Caco-2 (cell line): Measurements from ENCODE around the gene GRN. TPM values are rescaled to one million over a fixed set of nuclear protein-coding genes. Genes with fewer than 3 reads are reported as not detected.

Experiments
- BruUV-seq: library from RNA; stranded (reverse); fragments of 400-500 nt; replicated peaks from 2 replicates; lab custom pipeline; 2021; lab: Mats Ljungman, UMichigan
- CTCF ChIA-PET: fragments of 300-600 bp; sonication (Branson Sonifier 250); formaldehyde crosslinking; loops from one replicate; lab custom pipeline; 2022; ENCODE audit warnings: antibody characterized with exemption; lab: Charles Lee
- POLR2A ChIA-PET: fragments of 300-600 bp; sonication (Branson Sonifier 250); formaldehyde crosslinking; loops from one replicate; lab custom pipeline; 2022; ENCODE audit warnings: antibody characterized with exemption; lab: Charles Lee
- DNase-seq, 2 experiments: peaks; one replicate each; pipeline versions ENCODE4 v3.0.0 to v3.0.0-alpha.2; 2020 to 2022
- H3K27me3 ChIP-seq: replicated peaks from 2 replicates; pipeline ENCODE4 v1.6.0; 2011; ENCODE audit warnings: low read length; ENCODE audit not compliant: control insufficient read depth, insufficient read depth
- H3K36me3 ChIP-seq: 2 replicates; pipeline ENCODE4 v1.5.1; 2011; ENCODE audit warnings: low read length; ENCODE audit not compliant: control insufficient read depth, insufficient read depth
- H3K4me1 ChIP-seq: fragments of 250-450 bp; sonication (Bioruptor Pico); 2 replicates; pipeline ENCODE4 v1.5.1; 2020; ENCODE audit warnings: mild to moderate bottlenecking
- H3K4me3 ChIP-seq: 2 replicates; pipeline ENCODE4 v1.5.1; 2011; ENCODE audit warnings: low read depth, mild to moderate bottlenecking, control low read depth, low read length
- H3K9me3 ChIP-seq: fragments of 250-450 bp; sonication (Bioruptor Pico); 2 replicates; pipeline ENCODE4 v1.5.1; 2020; ENCODE audit warnings: mild to moderate bottlenecking, moderate library complexity
- H3K27ac Mint-ChIP-seq: one replicate; pipeline ENCODE4 v1.8.0; 2022; ENCODE audit warnings: mixed read lengths; ENCODE audit not compliant: unreplicated experiment
- H3K27me3 Mint-ChIP-seq: one replicate; pipeline ENCODE4 v1.8.0; 2022; ENCODE audit warnings: mixed read lengths; ENCODE audit not compliant: insufficient read depth, unreplicated experiment
- H3K36me3 Mint-ChIP-seq: one replicate; pipeline ENCODE4 v1.8.0; 2022; ENCODE audit warnings: mild to moderate bottlenecking, mixed read lengths; ENCODE audit not compliant: insufficient read depth, unreplicated experiment
- H3K4me1 Mint-ChIP-seq: one replicate; pipeline ENCODE4 v1.8.0; 2022; ENCODE audit warnings: low read depth, mixed read lengths; ENCODE audit not compliant: unreplicated experiment
- H3K4me3 Mint-ChIP-seq: one replicate; pipeline ENCODE4 v1.8.0; 2022; ENCODE audit warnings: mild to moderate bottlenecking, moderate library complexity, mixed read lengths; ENCODE audit not compliant: unreplicated experiment
- H3K9me3 Mint-ChIP-seq: one replicate; pipeline ENCODE4 v1.8.0; 2022; ENCODE audit warnings: mixed read lengths; ENCODE audit not compliant: unreplicated experiment
- CTCF ChIP-seq, 2 experiments: fragments of 200-600 bp in 1 of 2; IDR thresholded peaks; 1 replicate in 1 of 2; 2 replicates in 1 of 2; pipeline versions ENCODE4 v1.5.1 to v1.8.0; 2011 to 2022; ENCODE audit warnings: antibody characterized with exemption in 1 of 2, control low read depth in 1 of 2, inconsistent platforms in 1 of 2, low read depth in 1 of 2, low read length in 1 of 2, mild to moderate bottlenecking in 1 of 2, moderate library complexity in 1 of 2; ENCODE audit not compliant: insufficient read depth in 1 of 2, severe bottlenecking in 1 of 2, unreplicated experiment in 1 of 2
- intact Hi-C: fragments of 100-400 bp; cut with micrococcal nuclease; formaldehyde crosslinking; loops from one replicate; pipeline ENCODE4 v1.10.0; 2022; ENCODE audit not compliant: unreplicated experiment
- total RNA-seq: library from RNA; stranded (reverse); gene quantifications from 2 replicates; pipeline ENCODE4 v1.2.3, GENCODE V29; 2022

Gene GRN
- total RNA-seq, 1 experiment from 2014 or later: 167 TPM

- H3K4me3 Mint-ChIP-seq: peak overlapping the region; percentile 50
- H3K4me1 Mint-ChIP-seq: no peaks in the 10 kb centered on the region
- no peaks in the 10 kb centered on the region for H3K27me3 ChIP-seq
- intact Hi-C loops: no loop called here
- no peak for DNase-seq
- TF ChIP-seq CTCF (IDR thresholded peaks at IDR 0.05; ENCODE audit: insufficient read depth in 1 of 2, low read depth in 1 of 2, low read length in 1 of 2, severe bottlenecking in 1 of 2, unreplicated experiment in 1 of 2): no peak
- POLR2A ChIA-PET: interaction anchor here (0.7 kb wide), 1 partner anchor 11 kb away, joined by 3 read pairs; the partner anchor contains the start of gene FAM171A2
- no peaks in the 10 kb centered on the region for H3K9me3 Mint-ChIP-seq
- no peaks in the 10 kb centered on the region for H3K9me3 ChIP-seq
- H3K27me3 Mint-ChIP-seq: no peaks in the 10 kb centered on the region
- no peaks in the 10 kb centered on the region for H3K4me1 ChIP-seq
- H3K4me3 ChIP-seq: peak overlapping the region; percentile 33
- no TSS peak for BruUV-seq
- peaks cover 2% of the 10 kb centered on the region; the same call in 1 of the 2 replicates for H3K36me3 ChIP-seq
- no peak overlapping the region for H3K27ac Mint-ChIP-seq
- H3K36me3 Mint-ChIP-seq: no peaks in the 10 kb centered on the region
- CTCF ChIA-PET: interaction anchor here (1.0 to 1.8 kb wide), 4 partner anchors 11 to 170 kb away, joined by 3 to 9 read pairs (median 5); partner anchors contain the start of genes FAM171A2 and SLC25A39
Observed at GRCh38 chr17:44352828-44353671, 7.9 kb downstream of the GRN start.

- ChIA-PET POLR2A (interaction anchor here (0.7 kb wide), 1 partner anchor 10 kb away, joined by 3 read pairs; the partner anchor contains the start of gene FAM171A2), CTCF (interaction anchor here (0.6 to 1.8 kb wide), 5 partner anchors 10 to 169 kb away, joined by 3 to 9 read pairs (median 5); partner anchors contain the start of genes FAM171A2 and SLC25A39)
- peak in 1 of 2 experiments; percentile 71 for DNase-seq
- TF ChIP-seq CTCF (IDR thresholded peaks at IDR 0.05; ENCODE audit: insufficient read depth in 1 of 2, low read depth in 1 of 2, low read length in 1 of 2, severe bottlenecking in 1 of 2, unreplicated experiment in 1 of 2): no peak
- no peaks in the 10 kb centered on the region for H3K27me3 ChIP-seq
- H3K36me3 ChIP-seq: peaks cover 2% of the 10 kb centered on the region; the same call in 1 of the 2 replicates
- H3K4me1 Mint-ChIP-seq: no peaks in the 10 kb centered on the region
- H3K4me3 ChIP-seq: peak overlapping the region; percentile 33
- H3K27me3 Mint-ChIP-seq: no peaks in the 10 kb centered on the region
- H3K9me3 Mint-ChIP-seq: no peaks in the 10 kb centered on the region
- no peak overlapping the region for H3K27ac Mint-ChIP-seq
- H3K4me3 Mint-ChIP-seq: peak overlapping the region; percentile 50
- BruUV-seq: no TSS peak
- H3K36me3 Mint-ChIP-seq: no peaks in the 10 kb centered on the region
- H3K4me1 ChIP-seq: no peaks in the 10 kb centered on the region
- intact Hi-C loops: no loop called here
- H3K9me3 ChIP-seq: no peaks in the 10 kb centered on the region
Observed at GRCh38 chr17:44353672-44354331, 8.7 kb downstream of the GRN start.
